ENCODE data around the gene ZNF567. TPM values are rescaled to one million over a fixed set of nuclear protein-coding genes. Genes with fewer than 3 reads are reported as not detected.

Gene ZNF567
- total RNA-seq (ENCODE audit: unreplicated experiment): 9.7 TPM
- long read RNA-seq, partial matches to known transcripts: 0 of 5 reads
- long read RNA-seq, other reads (novel, unspliced or antisense): 1 of 5 reads

- H3K27me3 Mint-ChIP-seq (ENCODE audit: unreplicated experiment): peaks cover 11% of the 10 kb centered on the region
- peak; percentile 91 for DNase-seq (ENCODE audit: low spot score)
- peaks cover 21% of the 10 kb centered on the region for H3K9me3 Mint-ChIP-seq (ENCODE audit: unreplicated experiment)
- no peak for TF ChIP-seq CTCF (IDR thresholded peaks at IDR 0.05; ENCODE audit: unreplicated experiment)
- peak within 1 kb of the TSS; percentile 96 for H3K4me3 Mint-ChIP-seq (ENCODE audit: unreplicated experiment)
- H3K36me3 Mint-ChIP-seq (ENCODE audit: low read depth, unreplicated experiment): peaks cover 47% of the 10 kb centered on the region
- peaks cover 22% of the 10 kb centered on the region for H3K4me1 Mint-ChIP-seq (ENCODE audit: unreplicated experiment)
- peak within 1 kb of the TSS; percentile 74 for H3K27ac Mint-ChIP-seq (ENCODE audit: unreplicated experiment)
Measured at GRCh38 chr19:36687214-36688056, at the start of gene ZNF567. TSS of gene ZNF567 (plus strand) at chr19:36687612. CDS start at chr19:36694868, 7,256 bp downstream.

- H3K27me3 Mint-ChIP-seq (ENCODE audit: unreplicated experiment): no peaks in the 10 kb centered on the region
- no peak for TF ChIP-seq CTCF (IDR thresholded peaks at IDR 0.05; ENCODE audit: unreplicated experiment)
- no peak for DNase-seq (ENCODE audit: low spot score)
- peaks cover 47% of the 10 kb centered on the region for H3K9me3 Mint-ChIP-seq (ENCODE audit: unreplicated experiment)
- no peaks in the 10 kb centered on the region for H3K4me1 Mint-ChIP-seq (ENCODE audit: unreplicated experiment)
- H3K27ac Mint-ChIP-seq (ENCODE audit: unreplicated experiment): no peak overlapping the region
- H3K4me3 Mint-ChIP-seq (ENCODE audit: unreplicated experiment): peak overlapping the region; percentile 69
- peaks cover 71% of the 10 kb centered on the region for H3K36me3 Mint-ChIP-seq (ENCODE audit: low read depth, unreplicated experiment)
Measured at GRCh38 chr19:36638862-36639510, 48.4 kb upstream of the ZNF567 start.

- peaks cover 1% of the 10 kb centered on the region for H3K27me3 Mint-ChIP-seq (ENCODE audit: unreplicated experiment)
- H3K36me3 Mint-ChIP-seq (ENCODE audit: low read depth, unreplicated experiment): peaks cover 62% of the 10 kb centered on the region
- H3K4me1 Mint-ChIP-seq (ENCODE audit: unreplicated experiment): no peaks in the 10 kb centered on the region
- TF ChIP-seq CTCF (IDR thresholded peaks at IDR 0.05; ENCODE audit: unreplicated experiment): no peak
- no peak overlapping the region for H3K27ac Mint-ChIP-seq (ENCODE audit: unreplicated experiment)
- H3K4me3 Mint-ChIP-seq (ENCODE audit: unreplicated experiment): no peak overlapping the region
- no peak for DNase-seq (ENCODE audit: low spot score)
- H3K9me3 Mint-ChIP-seq (ENCODE audit: unreplicated experiment): peaks cover 32% of the 10 kb centered on the region
Measured at GRCh38 chr19:36646746-36647145, 40.7 kb upstream of the ZNF567 start.

GRCh38 chr19:36652958-36653357 lies 34.5 kb upstream of the ZNF567 start:
- DNase-seq (ENCODE audit: low spot score): no peak
- Mint-ChIP-seq H3K9me3 (ENCODE audit: unreplicated experiment) (peaks cover 43% of the 10 kb centered on the region), H3K4me3 (ENCODE audit: unreplicated experiment) (peak overlapping the region; percentile 24), H3K4me1 (ENCODE audit: unreplicated experiment) (no peaks in the 10 kb centered on the region), H3K36me3 (ENCODE audit: low read depth, unreplicated experiment) (peaks cover 69% of the 10 kb centered on the region), H3K27me3 (ENCODE audit: unreplicated experiment) (peaks cover 4% of the 10 kb centered on the region), H3K27ac (ENCODE audit: unreplicated experiment) (no peak overlapping the region)
- no peak for TF ChIP-seq CTCF (IDR thresholded peaks at IDR 0.05; ENCODE audit: unreplicated experiment)
